ENCODE data around the gene MSH5.

DNA sequence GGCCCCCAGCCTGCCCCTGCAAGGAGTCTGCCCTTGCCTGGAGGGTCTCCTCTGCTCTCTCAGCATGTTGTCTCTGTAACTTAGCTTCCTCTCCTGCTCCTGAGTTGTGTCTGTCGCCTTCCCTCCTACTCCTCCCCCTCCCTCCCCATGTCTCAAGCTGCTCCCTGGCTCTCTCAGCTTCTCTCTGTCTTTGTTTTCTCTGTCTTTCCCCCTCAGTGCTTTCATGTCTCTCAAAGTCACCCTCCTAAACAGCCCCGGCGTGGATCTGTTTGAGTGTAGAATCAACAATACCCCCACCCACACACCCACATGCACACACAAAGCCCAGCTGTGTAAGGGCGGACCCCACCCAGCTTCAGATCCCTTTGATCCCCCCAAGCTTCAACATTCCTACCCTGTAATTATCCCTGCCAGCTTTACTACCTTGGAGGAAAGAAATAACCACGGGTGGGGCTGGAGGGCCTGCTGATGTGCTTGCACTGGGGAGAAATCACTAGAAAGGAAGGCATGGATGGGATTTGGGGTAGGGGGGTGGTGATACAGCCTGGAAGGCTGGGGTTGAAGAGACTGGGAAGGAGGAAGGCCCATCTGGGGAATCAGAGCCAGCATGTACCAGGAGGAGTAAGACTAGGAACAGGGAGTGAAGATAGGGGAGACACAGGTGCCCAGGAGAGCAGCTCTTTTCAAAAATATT is 25.7 kb upstream of the MSH5 start:
- TF ChIP-seq, protein P1, sequence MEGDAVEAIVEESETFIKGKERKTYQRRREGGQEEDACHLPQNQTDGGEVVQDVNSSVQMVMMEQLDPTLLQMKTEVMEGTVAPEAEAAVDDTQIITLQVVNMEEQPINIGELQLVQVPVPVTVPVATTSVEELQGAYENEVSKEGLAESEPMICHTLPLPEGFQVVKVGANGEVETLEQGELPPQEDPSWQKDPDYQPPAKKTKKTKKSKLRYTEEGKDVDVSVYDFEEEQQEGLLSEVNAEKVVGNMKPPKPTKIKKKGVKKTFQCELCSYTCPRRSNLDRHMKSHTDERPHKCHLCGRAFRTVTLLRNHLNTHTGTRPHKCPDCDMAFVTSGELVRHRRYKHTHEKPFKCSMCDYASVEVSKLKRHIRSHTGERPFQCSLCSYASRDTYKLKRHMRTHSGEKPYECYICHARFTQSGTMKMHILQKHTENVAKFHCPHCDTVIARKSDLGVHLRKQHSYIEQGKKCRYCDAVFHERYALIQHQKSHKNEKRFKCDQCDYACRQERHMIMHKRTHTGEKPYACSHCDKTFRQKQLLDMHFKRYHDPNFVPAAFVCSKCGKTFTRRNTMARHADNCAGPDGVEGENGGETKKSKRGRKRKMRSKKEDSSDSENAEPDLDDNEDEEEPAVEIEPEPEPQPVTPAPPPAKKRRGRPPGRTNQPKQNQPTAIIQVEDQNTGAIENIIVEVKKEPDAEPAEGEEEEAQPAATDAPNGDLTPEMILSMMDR (conservative IDR thresholded peaks at IDR 0.05; ENCODE audit: low read length) = no peak
- no peak for TF ChIP-seq EZH2phosphoT487 (IDR thresholded peaks at IDR 0.05; ENCODE audit: borderline replicate concordance)

Measured in Loucy (cell line).